MM.1S (cell line): ENCODE results near the gene APRT.

ENCODE experiments used
- DNase-seq: peaks from one replicate; pipeline ENCODE4 v3.0.0-alpha.2; 2015
- H2AFZ ChIP-seq: fragments of 300-600 bp; sonication (generic); 2 replicates; pipeline ENCODE4 v1.6.0; 2016; ENCODE audit warnings: antibody characterized with exemption, low read length
- H3F3A ChIP-seq: fragments of 300-600 bp; sonication (generic); 2 replicates; pipeline ENCODE4 v1.6.1; 2016; ENCODE audit warnings: mild to moderate bottlenecking, antibody characterized with exemption, low read length, moderate library complexity, mixed read lengths; ENCODE audit not compliant: insufficient read depth
- H3K27ac ChIP-seq: fragments of 300-600 bp; sonication (generic); 2 replicates; pipeline ENCODE4 v1.5.1; 2016; ENCODE audit warnings: mild to moderate bottlenecking, low read length
- H3K27me3 ChIP-seq: fragments of 300-600 bp; sonication (generic); replicated peaks from 2 replicates; pipeline ENCODE4 v1.6.0; 2016; ENCODE audit warnings: low read length; ENCODE audit not compliant: insufficient read depth
- H3K36me3 ChIP-seq: fragments of 300-600 bp; sonication (generic); replicated peaks from 2 replicates; pipeline ENCODE4 v1.6.1; 2016; ENCODE audit warnings: mild to moderate bottlenecking, low read length, mixed read lengths; ENCODE audit not compliant: insufficient read depth
- H3K4me1 ChIP-seq: fragments of 300-600 bp; sonication (generic); 2 replicates; pipeline ENCODE4 v1.6.1; 2016; ENCODE audit warnings: low read length, mixed read lengths
- H3K4me2 ChIP-seq: fragments of 300-600 bp; sonication (generic); 2 replicates; pipeline ENCODE4 v1.6.0; 2016; ENCODE audit warnings: low read depth, low read length
- H3K4me3 ChIP-seq: fragments of 300-600 bp; sonication (generic); 2 replicates; pipeline ENCODE4 v1.5.1; 2016; ENCODE audit warnings: low read length, mixed read lengths
- H3K79me2 ChIP-seq: fragments of 300-600 bp; sonication (generic); 2 replicates; pipeline ENCODE4 v1.6.1; 2016; ENCODE audit warnings: mixed run types, low read length, mixed read lengths
- H3K9ac ChIP-seq: fragments of 300-600 bp; sonication (generic); 2 replicates; pipeline ENCODE4 v1.6.1; 2016; ENCODE audit warnings: low read length, mixed read lengths
- H3K9me2 ChIP-seq: fragments of 300-600 bp; sonication (generic); replicated peaks from 2 replicates; pipeline ENCODE4 v1.6.1; 2016; ENCODE audit warnings: mild to moderate bottlenecking, low read length, mixed read lengths; ENCODE audit not compliant: insufficient read depth
- H3K9me3 ChIP-seq: fragments of 300-600 bp; sonication (generic); replicated peaks from 2 replicates; pipeline ENCODE4 v1.6.1; 2016; ENCODE audit warnings: mild to moderate bottlenecking, low read length, mixed read lengths; ENCODE audit not compliant: insufficient read depth
- H4K20me1 ChIP-seq: fragments of 300-600 bp; sonication (generic); 2 replicates; pipeline ENCODE4 v1.6.1; 2016; ENCODE audit warnings: mild to moderate bottlenecking, low read length, moderate library complexity, mixed read lengths; ENCODE audit not compliant: insufficient read depth
- EZH2 ChIP-seq: fragments of 300-600 bp; sonication (generic); optimal IDR thresholded peaks from 2 replicates; pipeline ENCODE3; 2017; ENCODE audit warnings: low read depth, mild to moderate bottlenecking, antibody characterized with exemption, low read length, mixed read lengths
- EZH2phosphoT487 ChIP-seq: fragments of 300-600 bp; sonication (generic); IDR thresholded peaks from 2 replicates; pipeline ENCODE4 v1.6.1; 2018; ENCODE audit warnings: antibody characterized with exemption, low read length
- TF ChIP-seq, protein P1 (sequence below): fragments of 300-600 bp; sonication (generic); IDR thresholded peaks from 2 replicates; pipeline ENCODE4 v1.5.1; 2016; ENCODE audit warnings: antibody characterized with exemption, low read length, mixed read lengths

APRT gene

DNA sequence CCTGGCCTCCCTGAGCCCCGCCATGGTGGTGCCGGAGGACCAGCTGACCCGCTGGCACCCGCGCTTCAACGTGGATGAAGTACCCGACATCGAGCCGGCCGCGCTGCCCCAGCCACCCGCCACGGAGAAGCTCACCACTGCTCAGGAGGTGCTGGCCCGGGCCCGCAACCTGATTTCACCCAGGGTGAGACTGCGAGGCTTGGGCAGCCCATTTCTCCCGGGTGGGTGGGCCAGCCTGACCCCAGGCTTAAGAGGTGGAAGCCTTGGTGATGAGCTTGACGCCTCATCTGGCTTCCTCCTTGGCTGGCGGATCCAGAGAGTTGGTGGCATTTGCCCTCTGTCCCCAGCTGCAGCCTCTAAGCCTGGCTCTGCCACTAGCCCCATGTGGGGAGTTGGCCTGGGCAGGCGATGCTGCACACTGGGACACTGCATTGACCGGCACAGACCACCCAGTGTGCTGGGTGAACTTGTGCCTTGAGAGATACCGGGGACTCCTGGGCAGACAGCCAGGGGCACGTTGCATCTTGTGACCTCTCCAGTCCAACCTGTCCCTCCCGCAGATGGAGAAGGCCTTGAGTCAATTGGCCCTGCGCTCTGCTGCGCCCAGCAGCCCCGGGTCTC is 5.1 kb downstream of the APRT start:
- Histone ChIP-seq H3F3A (peaks cover 10% of the 10 kb centered on the region; the same call in 1 of the 2 replicates), H3K4me3 (no peak overlapping the region), H3K27ac (no peak overlapping the region), H3K36me3 (no peaks in the 10 kb centered on the region), H3K27me3 (no peaks in the 10 kb centered on the region), H3K4me1 (peaks cover 6% of the 10 kb centered on the region; the same call in 1 of the 2 replicates), H3K9me2 (no peaks in the 10 kb centered on the region), H3K4me2 (no peak overlapping the region), H2AFZ (no peak overlapping the region), H3K9ac (no peak overlapping the region), H3K9me3 (no peaks in the 10 kb centered on the region), H3K79me2 (peaks cover 60% of the 10 kb centered on the region), H4K20me1 (no peaks in the 10 kb centered on the region)
- no peak for DNase-seq
- no peak for TF ChIP-seq EZH2
- TF ChIP-seq EZH2phosphoT487, result no peak
- TF ChIP-seq, protein P1, sequence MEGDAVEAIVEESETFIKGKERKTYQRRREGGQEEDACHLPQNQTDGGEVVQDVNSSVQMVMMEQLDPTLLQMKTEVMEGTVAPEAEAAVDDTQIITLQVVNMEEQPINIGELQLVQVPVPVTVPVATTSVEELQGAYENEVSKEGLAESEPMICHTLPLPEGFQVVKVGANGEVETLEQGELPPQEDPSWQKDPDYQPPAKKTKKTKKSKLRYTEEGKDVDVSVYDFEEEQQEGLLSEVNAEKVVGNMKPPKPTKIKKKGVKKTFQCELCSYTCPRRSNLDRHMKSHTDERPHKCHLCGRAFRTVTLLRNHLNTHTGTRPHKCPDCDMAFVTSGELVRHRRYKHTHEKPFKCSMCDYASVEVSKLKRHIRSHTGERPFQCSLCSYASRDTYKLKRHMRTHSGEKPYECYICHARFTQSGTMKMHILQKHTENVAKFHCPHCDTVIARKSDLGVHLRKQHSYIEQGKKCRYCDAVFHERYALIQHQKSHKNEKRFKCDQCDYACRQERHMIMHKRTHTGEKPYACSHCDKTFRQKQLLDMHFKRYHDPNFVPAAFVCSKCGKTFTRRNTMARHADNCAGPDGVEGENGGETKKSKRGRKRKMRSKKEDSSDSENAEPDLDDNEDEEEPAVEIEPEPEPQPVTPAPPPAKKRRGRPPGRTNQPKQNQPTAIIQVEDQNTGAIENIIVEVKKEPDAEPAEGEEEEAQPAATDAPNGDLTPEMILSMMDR, result no peak

DNA sequence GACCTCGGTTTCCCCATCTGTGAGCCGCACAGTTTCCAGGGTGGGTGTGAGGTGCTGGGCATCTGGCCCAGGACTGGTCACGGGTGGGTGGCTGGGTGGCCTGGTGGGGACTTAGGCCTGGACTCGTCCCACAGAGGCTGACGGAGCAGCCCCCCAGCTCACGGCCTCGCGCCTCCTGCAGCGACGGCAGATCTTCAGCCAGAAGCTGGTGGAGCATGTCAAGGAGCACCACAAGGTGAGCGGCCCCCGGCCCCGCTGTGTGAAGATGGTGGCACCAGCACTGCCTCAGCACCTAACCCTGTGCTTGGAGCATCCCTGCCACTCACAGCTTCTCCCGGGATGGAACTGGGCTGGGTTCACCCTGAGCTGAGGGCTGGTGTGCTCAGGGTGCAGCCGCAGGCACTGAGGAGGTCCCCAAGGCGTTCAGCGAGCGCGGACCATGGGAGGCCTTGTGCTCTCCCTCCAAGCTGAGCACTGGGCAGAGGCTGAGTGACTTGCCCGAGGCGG is 5.8 kb downstream of the APRT start:
- Histone ChIP-seq H3F3A (peaks cover 10% of the 10 kb centered on the region; the same call in 1 of the 2 replicates), H3K4me2 (no peak overlapping the region), H3K4me1 (peaks cover 6% of the 10 kb centered on the region; the same call in 1 of the 2 replicates), H3K27ac (no peak overlapping the region), H3K79me2 (peaks cover 54% of the 10 kb centered on the region), H2AFZ (no peak overlapping the region), H3K4me3 (no peak overlapping the region), H3K9me3 (no peaks in the 10 kb centered on the region), H3K9me2 (no peaks in the 10 kb centered on the region), H4K20me1 (no peaks in the 10 kb centered on the region), H3K36me3 (no peaks in the 10 kb centered on the region), H3K27me3 (no peaks in the 10 kb centered on the region), H3K9ac (no peak overlapping the region)
- no peak for DNase-seq
- TF ChIP-seq EZH2phosphoT487 (no peak), EZH2 (no peak)
- TF ChIP-seq, protein P1, result no peak

DNA sequence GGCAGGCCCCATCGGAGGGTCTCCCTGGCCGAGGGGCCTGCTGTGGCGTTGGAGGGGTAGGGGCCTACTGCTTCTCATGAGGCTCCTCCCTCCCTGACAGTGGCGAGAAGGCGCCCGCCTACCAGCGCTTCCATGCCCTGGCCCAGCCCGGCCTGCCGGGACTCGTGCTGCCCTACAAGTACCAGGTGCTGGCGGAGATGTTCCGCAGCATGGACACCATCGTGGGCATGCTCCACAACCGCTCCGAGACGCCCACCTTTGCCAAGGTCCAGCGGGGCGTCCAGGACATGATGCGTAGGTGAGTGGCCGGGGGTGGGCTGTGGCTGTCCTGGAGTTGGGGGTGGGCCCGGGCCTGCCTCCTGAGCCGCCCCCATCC is 6.4 kb downstream of the APRT start:
- peak overlapping the region; percentile 78; the same call in 1 of the 2 replicates for H3K4me2 ChIP-seq
- H3K9me3 ChIP-seq, result no peaks in the 10 kb centered on the region
- no peak for DNase-seq
- H3K79me2 ChIP-seq, result peaks cover 48% of the 10 kb centered on the region
- no peaks in the 10 kb centered on the region for H3K36me3 ChIP-seq
- no peak overlapping the region for H3K9ac ChIP-seq
- 0 out of 2 replicates have a peak overlapping the region, but pooled peaks have one; percentile 74 for H3K4me3 ChIP-seq
- TF ChIP-seq, protein P1, result no peak
- no peak for TF ChIP-seq EZH2
- TF ChIP-seq EZH2phosphoT487, result no peak
- no peak overlapping the region for H3K27ac ChIP-seq
- H4K20me1 ChIP-seq, result no peaks in the 10 kb centered on the region
- H3F3A ChIP-seq, result peaks cover 5% of the 10 kb centered on the region; the same call in 1 of the 2 replicates
- H3K27me3 ChIP-seq, result no peaks in the 10 kb centered on the region
- H3K4me1 ChIP-seq, result peaks cover 4% of the 10 kb centered on the region; the same call in 1 of the 2 replicates
- H3K9me2 ChIP-seq, result no peaks in the 10 kb centered on the region
- H2AFZ ChIP-seq, result no peak overlapping the region
